ENCODE data around the gene SF3A1.

GRCh38 chr22:30405731-30406130 is 49.0 kb upstream of the SF3A1 start:
- TF ChIP-seq CTCF (IDR thresholded peaks at IDR 0.05) (no peak), POLR2A (IDR thresholded peaks at IDR 0.05) (no peak)
